Measurements from ENCODE around the gene TRIM31. TPM values are rescaled to one million over a fixed set of nuclear protein-coding genes. Genes with fewer than 3 reads are reported as not detected.

Gene TRIM31
- total and polyA plus RNA-seq, 2 donors (not counting 1 experiment from before 2014, with no cell fraction given), result not detected

GRCh38 chr6:30116724-30117123 is 3.8 kb upstream of the TRIM31 start:
- Histone ChIP-seq H3K36me3 (ENCODE audit: control insufficient read depth, insufficient read depth, low read length) (no peaks in the 10 kb centered on the region), H3K9ac (ENCODE audit: insufficient read depth, low read length) (no peak overlapping the region), H3K9me3 (ENCODE audit: control insufficient read depth, insufficient read depth, low read depth, low read length) (no peaks in the 10 kb centered on the region), H3K4me3 (replicated peaks in 1 of 4; ENCODE audit: control extremely low read depth in 1 of 4, insufficient read depth in 1 of 4, low read depth in 3 of 4, low read length in 4 of 4) (no peak overlapping the region), H3K27me3 (ENCODE audit: control insufficient read depth, insufficient read depth, low read length) (peaks cover 10% of the 10 kb centered on the region), H3K79me2 (ENCODE audit: control insufficient read depth, insufficient read depth, low read length) (no peaks in the 10 kb centered on the region), H3K27ac (ENCODE audit: insufficient read depth, low read length) (no peak overlapping the region), H3K4me2 (ENCODE audit: extremely low read depth, insufficient read depth, low read length) (no peak overlapping the region), H4K20me1 (ENCODE audit: control insufficient read depth, extremely low read depth, insufficient read depth, low read length) (no peaks in the 10 kb centered on the region), H2AFZ (ENCODE audit: low read length) (no peak overlapping the region), H3K4me1 (ENCODE audit: control insufficient read depth, extremely low read depth, insufficient read depth, low read length) (no peaks in the 10 kb centered on the region)
- TF ChIP-seq EZH2 (IDR thresholded peaks at IDR 0.05; ENCODE audit: low read length, missing control alignments), result no peak
- TF ChIP-seq CTCF (conservative IDR thresholded peaks at IDR 0.05 in 1 of 2, IDR thresholded peaks at IDR 0.05 in 1 of 2; ENCODE audit: low read depth in 1 of 2, low read length in 2 of 2), result peak in 1 of 2 donors; percentile 4
- no peak for DNase-seq (ENCODE audit: low read depth in 2 of 2)

- no peaks in the 10 kb centered on the region for H4K20me1 ChIP-seq (ENCODE audit: control insufficient read depth, extremely low read depth, insufficient read depth, low read length)
- H3K79me2 ChIP-seq (ENCODE audit: control insufficient read depth, insufficient read depth, low read length), result no peaks in the 10 kb centered on the region
- no peak overlapping the region for H3K4me2 ChIP-seq (ENCODE audit: extremely low read depth, insufficient read depth, low read length)
- TF ChIP-seq CTCF (conservative IDR thresholded peaks at IDR 0.05 in 1 of 2, IDR thresholded peaks at IDR 0.05 in 1 of 2; ENCODE audit: low read depth in 1 of 2, low read length in 2 of 2), result no peak
- TF ChIP-seq EZH2 (IDR thresholded peaks at IDR 0.05; ENCODE audit: low read length, missing control alignments), result no peak
- no peak overlapping the region for H3K27ac ChIP-seq (ENCODE audit: insufficient read depth, low read length)
- DNase-seq (ENCODE audit: low read depth in 2 of 2), result no peak
- no peak overlapping the region for H3K4me3 ChIP-seq (replicated peaks in 1 of 4; ENCODE audit: control extremely low read depth in 1 of 4, insufficient read depth in 1 of 4, low read depth in 3 of 4, low read length in 4 of 4)
- H2AFZ ChIP-seq (ENCODE audit: low read length), result no peak overlapping the region
- H3K27me3 ChIP-seq (ENCODE audit: control insufficient read depth, insufficient read depth, low read length), result peaks cover 10% of the 10 kb centered on the region
- H3K9ac ChIP-seq (ENCODE audit: insufficient read depth, low read length), result no peak overlapping the region
- no peaks in the 10 kb centered on the region for H3K9me3 ChIP-seq (ENCODE audit: control insufficient read depth, insufficient read depth, low read depth, low read length)
- no peaks in the 10 kb centered on the region for H3K36me3 ChIP-seq (ENCODE audit: control insufficient read depth, insufficient read depth, low read length)
- no peaks in the 10 kb centered on the region for H3K4me1 ChIP-seq (ENCODE audit: control insufficient read depth, extremely low read depth, insufficient read depth, low read length)
Observed at GRCh38 chr6:30113841-30114240, 951 bp upstream of the TRIM31 start.

GRCh38 chr6:30112402-30112994 is 392 bp downstream of the TRIM31 start:
- Histone ChIP-seq H3K27me3 (ENCODE audit: control insufficient read depth, insufficient read depth, low read length) (peaks cover 10% of the 10 kb centered on the region), H3K4me3 (replicated peaks in 1 of 4; ENCODE audit: control extremely low read depth in 1 of 4, insufficient read depth in 1 of 4, low read depth in 3 of 4, low read length in 4 of 4) (no peak overlapping the region), H3K36me3 (ENCODE audit: control insufficient read depth, insufficient read depth, low read length) (no peaks in the 10 kb centered on the region), H3K79me2 (ENCODE audit: control insufficient read depth, insufficient read depth, low read length) (no peaks in the 10 kb centered on the region), H4K20me1 (ENCODE audit: control insufficient read depth, extremely low read depth, insufficient read depth, low read length) (no peaks in the 10 kb centered on the region), H3K9me3 (ENCODE audit: control insufficient read depth, insufficient read depth, low read depth, low read length) (no peaks in the 10 kb centered on the region), H3K27ac (ENCODE audit: insufficient read depth, low read length) (no peak overlapping the region), H3K4me2 (ENCODE audit: extremely low read depth, insufficient read depth, low read length) (no peak overlapping the region), H3K9ac (ENCODE audit: insufficient read depth, low read length) (no peak overlapping the region), H3K4me1 (ENCODE audit: control insufficient read depth, extremely low read depth, insufficient read depth, low read length) (no peaks in the 10 kb centered on the region), H2AFZ (ENCODE audit: low read length) (no peak overlapping the region)
- TF ChIP-seq CTCF (conservative IDR thresholded peaks at IDR 0.05 in 1 of 2, IDR thresholded peaks at IDR 0.05 in 1 of 2; ENCODE audit: low read depth in 1 of 2, low read length in 2 of 2), result no peak
- TF ChIP-seq EZH2 (IDR thresholded peaks at IDR 0.05; ENCODE audit: low read length, missing control alignments), result no peak
- no peak for DNase-seq (ENCODE audit: low read depth in 2 of 2)

All from fibroblast of lung (primary cell).